EH (cell line): ENCODE data around the gene BMS1.
"Not testable (repeated sequence)": the region's sequence is repeated elsewhere in the genome, so short reads cannot be mapped to it uniquely, and the experiment has no call there.

Experiments used
- DNase-seq: peaks from one replicate; pipeline ENCODE4 v3.0.0-alpha.2; 2015; ENCODE audit warnings: low read depth

BMS1 gene

GRCh38 chr10:42782446-42783180, at the start of gene BMS1:
Gene BMS1 (plus strand): TSS chr10:42782795. CDS start chr10:42784395, 1,600 bp downstream.
- peak; percentile 94 for DNase-seq

GRCh38 chr10:42734536-42734935, 48.1 kb upstream of the BMS1 start:
- peak; percentile 4 for DNase-seq

- no peak for DNase-seq
These were observed 43.9 kb upstream of the BMS1 start for GRCh38 chr10:42738679-42739078.

- not testable (repeated sequence) for DNase-seq
These were observed 41.1 kb upstream of the BMS1 start for GRCh38 chr10:42741536-42741935.

GRCh38 chr10:42743697-42744096, 38.9 kb upstream of the BMS1 start:
- no peak for DNase-seq

GRCh38 chr10:42744134-42744701, 38.4 kb upstream of the BMS1 start:
- DNase-seq: no peak

GRCh38 chr10:42753126-42753506, 29.5 kb upstream of the BMS1 start:
- DNase-seq: peak; percentile 71

GRCh38 chr10:42753507-42754154, 29.0 kb upstream of the BMS1 start:
- no peak for DNase-seq

GRCh38 chr10:42754155-42755027, 28.2 kb upstream of the BMS1 start:
- peak; percentile 5 for DNase-seq

GRCh38 chr10:42755028-42755451, 27.6 kb upstream of the BMS1 start:
- no peak for DNase-seq

GRCh38 chr10:42755556-42756093, 27.0 kb upstream of the BMS1 start:
- DNase-seq: no peak

- DNase-seq: no peak
These were observed 14.7 kb upstream of the BMS1 start for GRCh38 chr10:42767906-42768305.

GRCh38 chr10:42768581-42769152, 13.9 kb upstream of the BMS1 start:
- no peak for DNase-seq

GRCh38 chr10:42769173-42769572, 13.4 kb upstream of the BMS1 start:
- no peak for DNase-seq

GRCh38 chr10:42769673-42770072, 12.9 kb upstream of the BMS1 start:
- DNase-seq: no peak

- no peak for DNase-seq
These were observed 5.9 kb upstream of the BMS1 start for GRCh38 chr10:42776681-42777080.

GRCh38 chr10:42780456-42780855, 2.1 kb upstream of the BMS1 start:
- no peak for DNase-seq

GRCh38 chr10:42781893-42782445, 626 bp upstream of the BMS1 start:
- DNase-seq: peak; percentile 41

GRCh38 chr10:42783181-42783549, 570 bp downstream of the BMS1 start:
- peak; percentile 72 for DNase-seq

GRCh38 chr10:42785759-42786158, 3.2 kb downstream of the BMS1 start:
- DNase-seq: no peak

- peak; percentile 12 for DNase-seq
These were observed 8.2 kb downstream of the BMS1 start for GRCh38 chr10:42790835-42791234.
